ENCODE data around the gene FAM156B. TPM values are rescaled to one million over a fixed set of nuclear protein-coding genes. Genes with fewer than 3 reads are reported as not detected.
"Not testable (repeated sequence)": the region's sequence is repeated elsewhere in the genome, so short reads cannot be mapped to it uniquely, and the experiment has no call there.

FAM156B gene
- total and polyA plus RNA-seq, 2 donors (not counting 1 experiment from before 2014, with no cell fraction given) = 13.3 to 50.8 TPM

- Histone ChIP-seq H3K4me3 (ENCODE audit: control extremely low read depth in 1 of 5, extremely low read depth in 1 of 5, insufficient read depth in 1 of 5, low read depth in 2 of 5, low read length in 4 of 5) (no peak overlapping the region), H3K4me2 (replicated peaks; ENCODE audit: low read depth, low read length, poor library complexity, severe bottlenecking) (no peak overlapping the region), H3K36me3 (replicated peaks in 1 of 2; ENCODE audit: control extremely low read depth in 1 of 2, control insufficient read depth in 1 of 2, extremely low read depth in 1 of 2, insufficient read depth in 2 of 2, low read length in 1 of 2) (no peaks in the 10 kb centered on the region), H3K9me3 (ENCODE audit: control extremely low read depth in 1 of 3, control insufficient read depth in 2 of 3, insufficient read depth in 1 of 3, low read length in 2 of 3) (no peaks in the 10 kb centered on the region), H2AFZ (ENCODE audit: insufficient read depth, low read depth, low read length, poor library complexity, severe bottlenecking) (no peak overlapping the region), H3K27me3 (replicated peaks in 1 of 4; ENCODE audit: control extremely low read depth in 1 of 4, control insufficient read depth in 3 of 4, insufficient read depth in 4 of 4, low read length in 3 of 4) (no peaks in the 10 kb centered on the region), H3K27ac (ENCODE audit: low read length in 2 of 2) (no peak overlapping the region), H4K20me1 (ENCODE audit: control insufficient read depth, insufficient read depth, low read length, poor library complexity, severe bottlenecking) (no peaks in the 10 kb centered on the region), H3K79me2 (ENCODE audit: control insufficient read depth, insufficient read depth, low read length) (no peaks in the 10 kb centered on the region), H3K4me1 (ENCODE audit: control insufficient read depth in 2 of 2, insufficient read depth in 2 of 2, low read length in 2 of 2) (no peaks in the 10 kb centered on the region), H3K9ac (ENCODE audit: low read length) (no peak overlapping the region)
- ChIA-PET POLR2A (no interaction called here), CTCF (no interaction called here)
- Mint-ChIP-seq H3K27ac (no peak overlapping the region), H3K4me3 (no peak overlapping the region), H3K27me3 (peaks cover under 1% of the 10 kb centered on the region), H3K9me3 (ENCODE audit: insufficient read depth) (no peaks in the 10 kb centered on the region), H3K4me1 (no peaks in the 10 kb centered on the region)
- intact Hi-C loops (cut with micrococcal nuclease) = no loop called here
- no CpG with 5 or more reads among the region's 1 CpG for WGBS (ENCODE audit: insufficient coverage)
- no peak for TF ChIP-seq CTCF (IDR thresholded peaks at IDR 0.05)
- no peak for TF ChIP-seq EZH2 (IDR thresholded peaks at IDR 0.05; ENCODE audit: borderline replicate concordance, insufficient read depth, low read depth, low read length, poor library complexity, severe bottlenecking)
- no peak for DNase-seq
- no peak for ATAC-seq (ENCODE audit: low read depth)
Observed at GRCh38 chrX:52870046-52870445, 27.1 kb upstream of the FAM156B start.

GRCh38 chrX:52873825-52874224, 23.3 kb upstream of the FAM156B start:
- H3K4me3 Mint-ChIP-seq; H3K4me3 ChIP-seq (ENCODE audit: control extremely low read depth in 1 of 5, extremely low read depth in 1 of 5, insufficient read depth in 1 of 5, low read depth in 2 of 5, low read length in 4 of 5); H3K79me2 ChIP-seq (ENCODE audit: control insufficient read depth, insufficient read depth, low read length); H4K20me1 ChIP-seq (ENCODE audit: control insufficient read depth, insufficient read depth, low read length, poor library complexity, severe bottlenecking); ATAC-seq (ENCODE audit: low read depth); DNase-seq; H3K4me2 ChIP-seq (replicated peaks; ENCODE audit: low read depth, low read length, poor library complexity, severe bottlenecking); POLR2A ChIA-PET; intact Hi-C loops (cut with micrococcal nuclease); H3K9me3 ChIP-seq (ENCODE audit: control extremely low read depth in 1 of 3, control insufficient read depth in 2 of 3, insufficient read depth in 1 of 3, low read length in 2 of 3); H3K4me1 Mint-ChIP-seq; H3K36me3 ChIP-seq (replicated peaks in 1 of 2; ENCODE audit: control extremely low read depth in 1 of 2, control insufficient read depth in 1 of 2, extremely low read depth in 1 of 2, insufficient read depth in 2 of 2, low read length in 1 of 2); H3K9ac ChIP-seq (ENCODE audit: low read length); H3K4me1 ChIP-seq (ENCODE audit: control insufficient read depth in 2 of 2, insufficient read depth in 2 of 2, low read length in 2 of 2); H3K27ac Mint-ChIP-seq; H3K27ac ChIP-seq (ENCODE audit: low read length in 2 of 2); H3K9me3 Mint-ChIP-seq (ENCODE audit: insufficient read depth); H2AFZ ChIP-seq (ENCODE audit: insufficient read depth, low read depth, low read length, poor library complexity, severe bottlenecking); CTCF ChIA-PET; H3K27me3 Mint-ChIP-seq; H3K27me3 ChIP-seq (replicated peaks in 1 of 4; ENCODE audit: control extremely low read depth in 1 of 4, control insufficient read depth in 3 of 4, insufficient read depth in 4 of 4, low read length in 3 of 4): not testable (repeated sequence)
